Measurements from ENCODE around the gene DHRS4L2. TPM values are rescaled to one million over a fixed set of nuclear protein-coding genes. Genes with fewer than 3 reads are reported as not detected.
"Not testable (repeated sequence)": the region's sequence is repeated elsewhere in the genome, so short reads cannot be mapped to it uniquely, and the experiment has no call there.

The DHRS4L2 gene
- total RNA-seq, 1 experiment from 2014 or later: 7.8 TPM

- intact Hi-C loops (cut with micrococcal nuclease; ENCODE audit: unreplicated experiment): no loop called here
These were observed 38.2 kb upstream of the DHRS4L2 start for GRCh38 chr14:23950411-23951135.

GRCh38 chr14:23951136-23951466, 37.6 kb upstream of the DHRS4L2 start:
- intact Hi-C loops (cut with micrococcal nuclease; ENCODE audit: unreplicated experiment); H3K27me3 Mint-ChIP-seq (ENCODE audit: insufficient read depth, unreplicated experiment); CTCF ChIA-PET; H3K4me3 Mint-ChIP-seq (ENCODE audit: unreplicated experiment); H3K4me1 ChIP-seq; H3K27ac Mint-ChIP-seq (ENCODE audit: unreplicated experiment); DNase-seq; H3K4me3 ChIP-seq (ENCODE audit: low read depth, low read length); H3K9me3 ChIP-seq; H3K27me3 ChIP-seq (replicated peaks; ENCODE audit: control insufficient read depth, insufficient read depth, low read length); POLR2A ChIA-PET; H3K36me3 ChIP-seq (ENCODE audit: control insufficient read depth, insufficient read depth, low read length); BruUV-seq (replicated peaks); H3K4me1 Mint-ChIP-seq (ENCODE audit: low read depth, unreplicated experiment); H3K36me3 Mint-ChIP-seq (ENCODE audit: insufficient read depth, unreplicated experiment): not testable (repeated sequence)
- H3K9me3 Mint-ChIP-seq (ENCODE audit: unreplicated experiment): peaks cover 21% of the 10 kb centered on the region

More at GRCh38 chr14:23950411-23951135, 38.2 kb upstream of the DHRS4L2 start:
- BruUV-seq (replicated peaks): no TSS peak
- TF ChIP-seq CTCF (IDR thresholded peaks at IDR 0.05; ENCODE audit: insufficient read depth in 1 of 2, low read depth in 1 of 2, low read length in 1 of 2, severe bottlenecking in 1 of 2, unreplicated experiment in 1 of 2): no peak
- CTCF ChIA-PET: no interaction called here
- Mint-ChIP-seq H3K9me3 (ENCODE audit: unreplicated experiment) (peaks cover 21% of the 10 kb centered on the region), H3K4me1 (ENCODE audit: low read depth, unreplicated experiment) (no peaks in the 10 kb centered on the region), H3K4me3 (ENCODE audit: unreplicated experiment) (no peak overlapping the region), H3K27ac (ENCODE audit: unreplicated experiment) (no peak overlapping the region), H3K36me3 (ENCODE audit: insufficient read depth, unreplicated experiment) (peaks cover 5% of the 10 kb centered on the region), H3K27me3 (ENCODE audit: insufficient read depth, unreplicated experiment) (no peaks in the 10 kb centered on the region)
- POLR2A ChIA-PET: no interaction called here
- Histone ChIP-seq H3K9me3 (no peaks in the 10 kb centered on the region), H3K4me3 (ENCODE audit: low read depth, low read length) (no peak overlapping the region), H3K4me1 (no peaks in the 10 kb centered on the region), H3K27me3 (replicated peaks; ENCODE audit: control insufficient read depth, insufficient read depth, low read length) (no peaks in the 10 kb centered on the region), H3K36me3 (ENCODE audit: control insufficient read depth, insufficient read depth, low read length) (no peaks in the 10 kb centered on the region)
- DNase-seq: no peak

- DNase-seq: no peak
- BruUV-seq (replicated peaks): no TSS peak
- CTCF ChIA-PET: no interaction called here
These were observed 37.0 kb upstream of the DHRS4L2 start for GRCh38 chr14:23951590-23952201.

GRCh38 chr14:23953116-23953463, 35.6 kb upstream of the DHRS4L2 start:
- H3K27ac Mint-ChIP-seq (ENCODE audit: unreplicated experiment): peak overlapping the region; percentile 86
- H3K27me3 ChIP-seq (replicated peaks; ENCODE audit: control insufficient read depth, insufficient read depth, low read length); H3K9me3 ChIP-seq; POLR2A ChIA-PET; BruUV-seq (replicated peaks); H3K36me3 ChIP-seq (ENCODE audit: control insufficient read depth, insufficient read depth, low read length); H3K36me3 Mint-ChIP-seq (ENCODE audit: insufficient read depth, unreplicated experiment); H3K4me1 Mint-ChIP-seq (ENCODE audit: low read depth, unreplicated experiment); H3K27me3 Mint-ChIP-seq (ENCODE audit: insufficient read depth, unreplicated experiment); DNase-seq; H3K4me1 ChIP-seq; H3K9me3 Mint-ChIP-seq (ENCODE audit: unreplicated experiment): not testable (repeated sequence)
- CTCF ChIA-PET: interaction anchor here (1.2 kb wide), 1 partner anchor 188 kb away, joined by 4 read pairs; the partner anchor contains the start of gene EMC9
- intact Hi-C loops (cut with micrococcal nuclease; ENCODE audit: unreplicated experiment): loop anchor here (1.0 kb wide), 1 partner anchor 226 kb away; no protein-coding TSS in a partner anchor
- H3K4me3 Mint-ChIP-seq (ENCODE audit: unreplicated experiment): peak overlapping the region; percentile 96
- peak overlapping the region; percentile 76 for H3K4me3 ChIP-seq (ENCODE audit: low read depth, low read length)

More at GRCh38 chr14:23951590-23952201, 37.0 kb upstream of the DHRS4L2 start:
- no peak for TF ChIP-seq CTCF (IDR thresholded peaks at IDR 0.05; ENCODE audit: insufficient read depth in 1 of 2, low read depth in 1 of 2, low read length in 1 of 2, severe bottlenecking in 1 of 2, unreplicated experiment in 1 of 2)
- Mint-ChIP-seq H3K27ac (ENCODE audit: unreplicated experiment) (no peak overlapping the region), H3K4me1 (ENCODE audit: low read depth, unreplicated experiment) (no peaks in the 10 kb centered on the region), H3K9me3 (ENCODE audit: unreplicated experiment) (peaks cover 21% of the 10 kb centered on the region), H3K27me3 (ENCODE audit: insufficient read depth, unreplicated experiment) (no peaks in the 10 kb centered on the region), H3K4me3 (ENCODE audit: unreplicated experiment) (no peak overlapping the region), H3K36me3 (ENCODE audit: insufficient read depth, unreplicated experiment) (peaks cover 5% of the 10 kb centered on the region)
- H3K4me1 ChIP-seq: no peaks in the 10 kb centered on the region
- H3K27me3 ChIP-seq (replicated peaks; ENCODE audit: control insufficient read depth, insufficient read depth, low read length): no peaks in the 10 kb centered on the region
- intact Hi-C loops (cut with micrococcal nuclease; ENCODE audit: unreplicated experiment): no loop called here
- POLR2A ChIA-PET: no interaction called here
- no peak overlapping the region for H3K4me3 ChIP-seq (ENCODE audit: low read depth, low read length)
- H3K36me3 ChIP-seq (ENCODE audit: control insufficient read depth, insufficient read depth, low read length): no peaks in the 10 kb centered on the region
- H3K9me3 ChIP-seq: no peaks in the 10 kb centered on the region

Measured in Caco-2 (cell line).